ENCODE results near the gene MIS18BP1.
"Not testable (repeated sequence)": the region's sequence is repeated elsewhere in the genome, so short reads cannot be mapped to it uniquely, and the experiment has no call there.

Gene MIS18BP1

DNA sequence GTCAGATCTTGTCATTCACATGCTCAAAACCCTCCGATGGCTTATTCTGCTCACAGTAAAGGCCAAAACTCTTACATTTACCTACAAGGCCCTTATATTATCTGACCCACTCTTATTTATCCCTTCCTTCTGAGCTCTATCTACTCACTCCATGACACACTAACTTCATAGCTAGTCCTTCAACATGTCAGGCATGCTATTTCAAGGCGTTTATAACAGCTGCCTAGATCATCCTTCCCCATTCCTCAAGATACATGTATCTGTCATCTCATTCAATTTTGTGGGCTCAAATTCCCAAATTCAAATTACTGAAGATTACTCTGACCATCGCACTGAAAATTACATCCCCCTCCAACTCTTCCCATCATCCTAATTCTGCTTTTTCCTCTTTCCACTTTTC is 6.9 kb downstream of the MIS18BP1 start:
- Histone ChIP-seq H3K9ac (ENCODE audit: low read depth, low read length) (no peak overlapping the region), H3K36me3 (ENCODE audit: control insufficient read depth, insufficient read depth, low read length) (peaks cover 20% of the 10 kb centered on the region), H3K9me3 (ENCODE audit: control insufficient read depth, insufficient read depth, low read length) (no peaks in the 10 kb centered on the region), H3K27me3 (ENCODE audit: control insufficient read depth, insufficient read depth, low read length) (no peaks in the 10 kb centered on the region), H3K4me1 (ENCODE audit: control insufficient read depth, insufficient read depth, low read length) (peaks cover 13% of the 10 kb centered on the region), H3K27ac (ENCODE audit: low read depth, low read length) (no peak overlapping the region), H3K4me3 (ENCODE audit: low read depth, low read length) (no peak overlapping the region)

DNA sequence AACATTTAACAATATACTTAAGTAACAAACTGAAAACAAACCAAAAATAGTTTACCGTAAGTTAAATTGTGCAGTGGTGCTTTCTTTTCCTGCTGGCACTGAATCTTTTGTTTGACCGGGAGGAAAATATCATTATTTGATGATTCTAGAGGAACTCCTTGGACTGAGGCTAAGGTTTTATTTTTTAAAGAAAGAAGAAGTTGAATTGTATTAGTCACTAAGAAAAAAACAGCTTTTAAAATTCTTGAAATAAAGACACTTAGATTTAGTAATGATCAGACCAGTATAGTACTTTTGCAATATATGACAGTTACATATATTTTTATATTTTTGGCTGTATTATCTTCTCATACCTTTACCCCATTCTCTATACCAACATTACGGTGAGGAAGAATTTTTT is 10.3 kb downstream of the MIS18BP1 start:
- H3K36me3 ChIP-seq (ENCODE audit: control insufficient read depth, insufficient read depth, low read length), result peaks cover 24% of the 10 kb centered on the region
- peaks cover 13% of the 10 kb centered on the region for H3K4me1 ChIP-seq (ENCODE audit: control insufficient read depth, insufficient read depth, low read length)
- no peaks in the 10 kb centered on the region for H3K27me3 ChIP-seq (ENCODE audit: control insufficient read depth, insufficient read depth, low read length)
- no peak overlapping the region for H3K27ac ChIP-seq (ENCODE audit: low read depth, low read length)
- H3K9ac ChIP-seq (ENCODE audit: low read depth, low read length), result no peak overlapping the region
- no peak overlapping the region for H3K4me3 ChIP-seq (ENCODE audit: low read depth, low read length)
- H3K9me3 ChIP-seq (ENCODE audit: control insufficient read depth, insufficient read depth, low read length), result no peaks in the 10 kb centered on the region

DNA sequence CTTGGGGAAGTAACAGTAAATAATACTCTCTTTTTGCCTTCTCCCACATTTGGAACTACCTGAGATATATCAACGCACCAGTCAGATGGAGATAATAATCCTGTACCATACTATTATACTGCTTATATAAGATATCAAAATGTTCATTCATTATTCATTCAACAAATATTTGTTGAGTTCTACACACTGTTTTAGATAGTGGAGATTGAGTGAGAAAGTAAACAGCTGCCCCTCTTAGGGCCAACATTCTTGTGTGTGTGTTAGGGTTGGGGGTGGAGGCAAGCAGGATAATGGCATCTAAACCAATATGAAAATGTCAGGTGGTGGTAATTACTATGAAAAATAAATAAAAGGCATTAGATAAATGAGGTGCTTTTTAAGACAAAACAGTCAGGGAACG is 14.0 kb downstream of the MIS18BP1 start:
- Histone ChIP-seq H3K9me3 (ENCODE audit: control insufficient read depth, insufficient read depth, low read length) (no peaks in the 10 kb centered on the region), H3K36me3 (ENCODE audit: control insufficient read depth, insufficient read depth, low read length) (peaks cover 34% of the 10 kb centered on the region), H3K27ac (ENCODE audit: low read depth, low read length) (no peak overlapping the region), H3K9ac (ENCODE audit: low read depth, low read length) (no peak overlapping the region), H3K4me3 (ENCODE audit: low read depth, low read length) (no peak overlapping the region), H3K4me1 (ENCODE audit: control insufficient read depth, insufficient read depth, low read length) (no peaks in the 10 kb centered on the region), H3K27me3 (ENCODE audit: control insufficient read depth, insufficient read depth, low read length) (no peaks in the 10 kb centered on the region)

DNA sequence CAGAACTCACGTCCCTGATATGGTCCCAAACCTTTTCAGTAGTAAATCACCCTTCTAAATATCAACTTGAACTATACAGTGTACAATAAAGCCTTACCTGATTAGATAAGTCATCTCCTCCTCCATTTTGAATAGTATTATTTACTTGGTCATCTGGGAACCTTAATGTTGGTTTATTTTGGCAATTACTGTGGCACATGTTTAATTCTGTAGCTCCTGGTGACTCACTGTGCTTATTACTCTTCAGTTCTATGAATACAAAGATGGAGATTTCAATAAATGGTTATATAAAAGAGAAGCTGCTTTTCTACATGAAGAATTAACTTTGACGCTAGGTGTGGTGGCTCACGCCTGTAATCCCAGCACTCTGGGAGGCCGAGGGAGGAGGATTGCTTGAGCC is 25.4 kb downstream of the MIS18BP1 start:
- Histone ChIP-seq H3K4me3 (ENCODE audit: low read depth, low read length) (no peak overlapping the region), H3K27me3 (ENCODE audit: control insufficient read depth, insufficient read depth, low read length) (no peaks in the 10 kb centered on the region), H3K36me3 (ENCODE audit: control insufficient read depth, insufficient read depth, low read length) (peaks cover 93% of the 10 kb centered on the region), H3K4me1 (ENCODE audit: control insufficient read depth, insufficient read depth, low read length) (peaks cover 9% of the 10 kb centered on the region; the same call in 1 of the 2 replicates), H3K9ac (ENCODE audit: low read depth, low read length) (no peak overlapping the region), H3K27ac (ENCODE audit: low read depth, low read length) (no peak overlapping the region), H3K9me3 (ENCODE audit: control insufficient read depth, insufficient read depth, low read length) (no peaks in the 10 kb centered on the region)

DNA sequence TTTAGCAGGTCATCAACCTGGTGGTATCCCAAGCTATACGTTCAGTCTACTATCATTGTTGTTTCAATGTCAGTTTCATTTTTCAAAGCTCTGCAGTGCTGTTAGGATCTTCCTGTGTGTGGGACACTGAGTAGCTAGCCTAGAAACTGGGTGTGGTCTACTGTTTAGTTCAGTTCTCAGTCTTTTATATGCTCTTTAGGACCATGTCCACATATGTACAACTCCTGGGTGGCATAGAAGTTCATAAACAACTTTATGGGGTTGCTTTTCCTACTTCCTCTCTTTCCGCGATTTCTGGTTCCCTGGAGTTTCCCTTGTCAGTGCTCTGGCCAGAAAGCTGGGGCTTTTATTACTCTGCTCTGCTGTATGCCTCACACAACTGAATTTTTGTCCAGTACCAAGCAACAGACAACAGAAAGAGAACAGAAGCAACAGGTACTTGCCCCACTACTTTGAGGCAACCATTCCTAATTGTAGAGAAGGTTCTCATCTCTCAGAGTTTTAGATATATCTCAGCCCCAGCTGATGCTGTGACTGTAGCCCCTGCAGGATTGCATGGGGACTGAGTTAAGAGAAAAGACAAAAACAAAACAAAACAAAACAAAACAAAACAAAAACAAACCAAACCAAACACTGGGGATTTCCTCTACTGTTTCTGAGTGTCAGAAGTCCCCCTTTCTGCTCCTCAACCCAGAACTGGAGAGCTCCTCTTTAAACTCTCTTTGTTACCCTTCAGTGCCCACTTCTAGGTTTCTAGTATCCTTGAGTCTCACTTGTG is 30.3 kb downstream of the MIS18BP1 start:
- H3K36me3 ChIP-seq (ENCODE audit: control insufficient read depth, insufficient read depth, low read length), result peaks cover 86% of the 10 kb centered on the region
- H3K27ac ChIP-seq (ENCODE audit: low read depth, low read length), result no peak overlapping the region
- no peaks in the 10 kb centered on the region for H3K4me1 ChIP-seq (ENCODE audit: control insufficient read depth, insufficient read depth, low read length)
- no peak overlapping the region for H3K4me3 ChIP-seq (ENCODE audit: low read depth, low read length)
- no peaks in the 10 kb centered on the region for H3K27me3 ChIP-seq (ENCODE audit: control insufficient read depth, insufficient read depth, low read length)
- no peak overlapping the region for H3K9ac ChIP-seq (ENCODE audit: low read depth, low read length)
- no peaks in the 10 kb centered on the region for H3K9me3 ChIP-seq (ENCODE audit: control insufficient read depth, insufficient read depth, low read length)

DNA sequence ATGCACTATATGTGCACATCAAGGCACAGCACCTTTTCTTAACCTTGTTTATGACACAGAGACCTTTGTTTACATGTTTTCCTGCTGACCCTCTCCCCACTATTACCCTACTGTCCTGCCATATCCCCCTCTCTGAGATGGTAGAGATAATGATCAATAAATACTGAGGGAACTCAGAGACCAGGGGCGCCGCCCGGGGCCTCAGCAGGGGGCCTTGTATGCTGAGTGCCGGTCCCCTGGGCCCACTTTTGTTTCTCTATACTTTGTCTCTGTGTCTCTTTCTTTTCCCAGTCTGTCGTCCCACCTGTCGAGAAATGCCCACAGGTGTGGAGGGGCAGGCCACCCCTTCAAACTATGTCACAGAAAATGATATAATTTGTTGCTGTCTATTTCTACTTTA is 38.7 kb downstream of the MIS18BP1 start:
- Histone ChIP-seq H3K36me3 (ENCODE audit: control insufficient read depth, insufficient read depth, low read length) (peaks cover 84% of the 10 kb centered on the region), H3K4me1 (ENCODE audit: control insufficient read depth, insufficient read depth, low read length) (peaks cover 11% of the 10 kb centered on the region)
- not testable (repeated sequence) for H3K9me3 ChIP-seq (ENCODE audit: control insufficient read depth, insufficient read depth, low read length); H3K27ac ChIP-seq (ENCODE audit: low read depth, low read length); H3K4me3 ChIP-seq (ENCODE audit: low read depth, low read length); H3K9ac ChIP-seq (ENCODE audit: low read depth, low read length); H3K27me3 ChIP-seq (ENCODE audit: control insufficient read depth, insufficient read depth, low read length)

DNA sequence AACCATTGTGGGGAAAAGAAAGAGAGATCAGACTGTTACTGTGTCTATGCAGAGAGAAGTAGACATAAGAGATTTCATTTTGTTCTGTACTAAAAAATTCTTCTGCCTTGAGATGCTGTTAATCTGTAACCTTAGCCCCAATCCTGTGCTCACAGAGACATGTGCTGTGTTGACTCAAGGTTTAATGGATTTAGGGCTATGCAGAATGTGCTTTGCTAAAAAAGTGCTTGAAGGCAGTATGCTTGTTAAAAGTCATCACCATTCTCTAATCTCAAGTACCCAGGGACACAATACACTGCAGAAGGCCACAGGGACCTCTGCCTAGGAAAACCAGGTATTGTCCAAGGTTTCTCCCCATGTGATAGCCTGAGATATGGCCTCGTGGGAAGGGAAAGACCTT is 39.3 kb downstream of the MIS18BP1 start:
- H3K4me1 ChIP-seq (ENCODE audit: control insufficient read depth, insufficient read depth, low read length), result peaks cover 11% of the 10 kb centered on the region
- not testable (repeated sequence) for H3K27ac ChIP-seq (ENCODE audit: low read depth, low read length); H3K9ac ChIP-seq (ENCODE audit: low read depth, low read length); H3K9me3 ChIP-seq (ENCODE audit: control insufficient read depth, insufficient read depth, low read length); H3K4me3 ChIP-seq (ENCODE audit: low read depth, low read length); H3K27me3 ChIP-seq (ENCODE audit: control insufficient read depth, insufficient read depth, low read length)
- H3K36me3 ChIP-seq (ENCODE audit: control insufficient read depth, insufficient read depth, low read length), result peaks cover 84% of the 10 kb centered on the region

DNA sequence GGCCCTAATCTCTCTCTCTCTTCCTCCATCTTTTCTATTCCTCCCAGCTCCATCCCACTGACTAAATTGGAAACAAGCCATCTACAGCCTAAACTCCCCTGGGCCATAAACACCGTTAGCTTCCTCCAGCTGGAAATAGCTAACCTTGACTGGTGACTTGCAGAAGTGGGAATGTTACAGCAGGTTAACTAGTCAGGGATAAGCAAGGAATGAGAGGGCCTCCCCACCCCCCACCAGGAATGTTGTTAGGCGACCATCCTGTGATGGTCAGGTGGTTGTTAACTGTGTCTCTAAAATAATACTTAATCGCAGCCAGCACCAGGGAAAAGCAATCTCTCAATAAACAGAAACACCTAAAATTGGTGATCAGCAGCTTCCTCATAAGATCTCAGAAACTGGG is 40.8 kb downstream of the MIS18BP1 start:
- Histone ChIP-seq H3K4me3 (ENCODE audit: low read depth, low read length) (no peak overlapping the region), H3K9ac (ENCODE audit: low read depth, low read length) (no peak overlapping the region), H3K36me3 (ENCODE audit: control insufficient read depth, insufficient read depth, low read length) (peaks cover 79% of the 10 kb centered on the region), H3K4me1 (ENCODE audit: control insufficient read depth, insufficient read depth, low read length) (peaks cover 11% of the 10 kb centered on the region), H3K27ac (ENCODE audit: low read depth, low read length) (no peak overlapping the region), H3K27me3 (ENCODE audit: control insufficient read depth, insufficient read depth, low read length) (no peaks in the 10 kb centered on the region), H3K9me3 (ENCODE audit: control insufficient read depth, insufficient read depth, low read length) (no peaks in the 10 kb centered on the region)

DNA sequence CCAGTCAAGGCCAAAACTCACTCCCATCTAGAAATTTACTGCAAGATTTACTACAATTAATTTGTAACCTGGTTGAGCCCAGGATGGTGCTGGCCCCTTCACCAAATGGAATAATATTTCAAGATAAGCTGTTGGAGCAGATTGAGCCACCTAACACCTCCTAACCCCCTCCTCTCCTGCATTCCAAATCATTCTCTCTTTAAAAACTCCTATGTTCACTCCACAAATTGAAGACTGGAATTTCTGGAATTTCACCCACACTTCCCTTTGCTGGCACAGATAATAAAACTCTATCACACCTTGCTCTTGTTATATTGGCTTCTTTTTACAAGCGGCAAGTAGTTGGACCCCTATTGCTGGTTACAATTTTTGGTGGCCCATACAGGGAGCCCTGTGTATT is 41.7 kb downstream of the MIS18BP1 start:
- Histone ChIP-seq H3K4me1 (ENCODE audit: control insufficient read depth, insufficient read depth, low read length) (peaks cover 11% of the 10 kb centered on the region), H3K9ac (ENCODE audit: low read depth, low read length) (no peak overlapping the region), H3K9me3 (ENCODE audit: control insufficient read depth, insufficient read depth, low read length) (no peaks in the 10 kb centered on the region), H3K27me3 (ENCODE audit: control insufficient read depth, insufficient read depth, low read length) (no peaks in the 10 kb centered on the region), H3K27ac (ENCODE audit: low read depth, low read length) (no peak overlapping the region), H3K36me3 (ENCODE audit: control insufficient read depth, insufficient read depth, low read length) (peaks cover 79% of the 10 kb centered on the region), H3K4me3 (ENCODE audit: low read depth, low read length) (no peak overlapping the region)

DNA sequence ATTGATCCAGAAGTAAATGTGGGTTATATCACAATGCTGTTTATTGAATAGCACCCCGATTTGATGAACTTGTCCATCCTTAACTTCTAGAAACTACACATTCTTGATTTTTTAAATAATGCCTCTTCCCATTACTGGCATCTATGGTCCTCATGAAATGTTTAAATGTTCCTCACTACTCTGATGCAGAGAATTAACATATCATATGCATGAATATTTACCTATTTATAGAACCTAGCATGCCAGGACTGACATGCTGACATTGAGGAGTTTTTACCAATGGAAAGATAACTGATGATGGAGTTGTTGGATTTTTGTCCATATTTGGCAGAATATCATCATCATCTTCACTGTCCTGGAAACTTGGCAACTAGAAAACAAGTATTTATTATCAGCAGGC is 42.8 kb downstream of the MIS18BP1 start:
- no peaks in the 10 kb centered on the region for H3K27me3 ChIP-seq (ENCODE audit: control insufficient read depth, insufficient read depth, low read length)
- H3K9ac ChIP-seq (ENCODE audit: low read depth, low read length), result no peak overlapping the region
- peaks cover 11% of the 10 kb centered on the region for H3K4me1 ChIP-seq (ENCODE audit: control insufficient read depth, insufficient read depth, low read length)
- peaks cover 82% of the 10 kb centered on the region for H3K36me3 ChIP-seq (ENCODE audit: control insufficient read depth, insufficient read depth, low read length)
- H3K27ac ChIP-seq (ENCODE audit: low read depth, low read length), result no peak overlapping the region
- no peaks in the 10 kb centered on the region for H3K9me3 ChIP-seq (ENCODE audit: control insufficient read depth, insufficient read depth, low read length)
- H3K4me3 ChIP-seq (ENCODE audit: low read depth, low read length), result no peak overlapping the region

DNA sequence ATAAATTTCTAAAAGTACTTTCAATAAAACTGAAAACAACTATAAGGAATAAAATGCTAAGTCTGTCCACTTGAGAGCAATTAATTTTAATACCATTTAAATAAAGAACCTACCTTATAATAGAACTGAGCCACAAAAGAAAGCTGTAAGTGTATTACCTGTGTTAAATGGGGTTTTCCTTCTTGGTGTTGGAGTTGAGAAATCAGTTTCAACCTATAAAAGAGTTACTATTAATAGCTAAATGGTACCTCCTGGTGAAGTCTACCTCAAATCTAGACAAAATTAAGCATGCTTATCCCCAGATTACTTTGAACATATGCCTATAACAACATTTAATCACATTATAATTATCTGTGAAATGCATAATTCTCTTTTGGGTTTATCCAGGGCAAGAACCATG is 48.8 kb downstream of the MIS18BP1 start:
- Histone ChIP-seq H3K36me3 (ENCODE audit: control insufficient read depth, insufficient read depth, low read length) (peaks cover 81% of the 10 kb centered on the region), H3K27ac (ENCODE audit: low read depth, low read length) (no peak overlapping the region), H3K27me3 (ENCODE audit: control insufficient read depth, insufficient read depth, low read length) (no peaks in the 10 kb centered on the region)

More for the DNA sequence above, 48.8 kb downstream of the MIS18BP1 start:
- H3K4me1 ChIP-seq (ENCODE audit: control insufficient read depth, insufficient read depth, low read length), result no peaks in the 10 kb centered on the region
- no peaks in the 10 kb centered on the region for H3K9me3 ChIP-seq (ENCODE audit: control insufficient read depth, insufficient read depth, low read length)
- no peak overlapping the region for H3K9ac ChIP-seq (ENCODE audit: low read depth, low read length)
- H3K4me3 ChIP-seq (ENCODE audit: low read depth, low read length), result no peak overlapping the region

Measured in HUES48 (cell line).